Trophoblast cell (in vitro differentiated cells and primary cell): ENCODE measurements around the gene SIRPG.

Experiments used
- DNase-seq, 2 donors: peaks; one replicate each; pipeline ENCODE4 v3.0.0-alpha.2; 2016
- H2AFZ ChIP-seq: 2 replicates; pipeline ENCODE4 v1.6.1; 2013; ENCODE audit warnings: low read length, moderate library complexity, mild to moderate bottlenecking; ENCODE audit not compliant: insufficient read depth, poor library complexity
- H2AK5ac ChIP-seq: 2 replicates; pipeline ENCODE4 v1.6.1; 2013; ENCODE audit warnings: mild to moderate bottlenecking, low read length
- H2BK120ac ChIP-seq: 2 replicates; pipeline ENCODE4 v1.6.1; 2013; ENCODE audit warnings: low read length, mild to moderate bottlenecking, moderate library complexity; ENCODE audit not compliant: insufficient read depth, poor library complexity
- H2BK12ac ChIP-seq: 2 replicates; pipeline ENCODE4 v1.6.1; 2013; ENCODE audit warnings: mild to moderate bottlenecking, low read length, moderate library complexity
- H2BK5ac ChIP-seq: 2 replicates; pipeline ENCODE4 v1.6.1; 2013; ENCODE audit warnings: low read length, low read depth, moderate library complexity, mild to moderate bottlenecking; ENCODE audit not compliant: poor library complexity
- H3K14ac ChIP-seq: 2 replicates; pipeline ENCODE4 v1.6.1; 2013; ENCODE audit warnings: mild to moderate bottlenecking, low read length
- H3K18ac ChIP-seq: 2 replicates; pipeline ENCODE4 v1.6.1; 2013; ENCODE audit warnings: mild to moderate bottlenecking, low read length
- H3K23ac ChIP-seq: 2 replicates; pipeline ENCODE4 v1.6.1; 2013; ENCODE audit warnings: low read length
- H3K27ac ChIP-seq: 2 replicates; pipeline ENCODE4 v1.5.1; 2013; ENCODE audit warnings: low read depth, mild to moderate bottlenecking, inconsistent platforms, low read length, moderate library complexity
- H3K27me3 ChIP-seq: 2 replicates; pipeline ENCODE4 v1.6.1; 2013; ENCODE audit warnings: inconsistent platforms, mild to moderate bottlenecking, low read length, moderate library complexity; ENCODE audit not compliant: insufficient read depth
- H3K36me3 ChIP-seq, 2 experiments: 1 replicate in 1 of 2; 2 replicates in 1 of 2; pipeline ENCODE4 v1.6.1; 2013; ENCODE audit warnings: low read length in 2 of 2, mild to moderate bottlenecking in 2 of 2, moderate library complexity in 1 of 2; ENCODE audit not compliant: insufficient read depth in 2 of 2, control insufficient read depth in 1 of 2
- H3K4ac ChIP-seq: 2 replicates; pipeline ENCODE4 v1.6.1; 2013; ENCODE audit warnings: low read depth, mild to moderate bottlenecking, low read length, moderate library complexity
- H3K4me1 ChIP-seq, 2 experiments: 1 replicate in 1 of 2; 2 replicates in 1 of 2; pipeline ENCODE4 v1.6.1; 2013; ENCODE audit warnings: low read length in 2 of 2, mild to moderate bottlenecking in 2 of 2, moderate library complexity in 1 of 2; ENCODE audit not compliant: insufficient read depth in 2 of 2, control insufficient read depth in 1 of 2
- H3K4me2 ChIP-seq: 2 replicates; pipeline ENCODE4 v1.6.1; 2013; ENCODE audit warnings: inconsistent platforms, mild to moderate bottlenecking, low read length, moderate library complexity
- H3K4me3 ChIP-seq: 2 replicates; pipeline ENCODE4 v1.5.1; 2013; ENCODE audit warnings: mild to moderate bottlenecking, low read depth, low read length, inconsistent platforms
- H3K79me1 ChIP-seq: one replicate; pipeline ENCODE4 v1.6.1; 2013; ENCODE audit warnings: low read length
- H3K79me2 ChIP-seq: 2 replicates; pipeline ENCODE4 v1.6.1; 2013; ENCODE audit warnings: low read length, mild to moderate bottlenecking; ENCODE audit not compliant: control insufficient read depth, insufficient read depth, poor library complexity
- H3K9ac ChIP-seq: 2 replicates; pipeline ENCODE4 v1.6.1; 2013; ENCODE audit warnings: mild to moderate bottlenecking, low read length
- H3K9me3 ChIP-seq: 2 replicates; pipeline ENCODE4 v1.6.1; 2013; ENCODE audit warnings: low read depth, mild to moderate bottlenecking, control low read depth, inconsistent platforms, low read length; ENCODE audit not compliant: insufficient read depth
- H4K12ac ChIP-seq: 2 replicates; pipeline ENCODE4 v1.6.1; 2013; ENCODE audit warnings: low read depth, mild to moderate bottlenecking, low read length, moderate library complexity
- H4K8ac ChIP-seq: 2 replicates; pipeline ENCODE4 v1.6.1; 2013; ENCODE audit warnings: low read depth, mild to moderate bottlenecking, low read length, moderate library complexity
- H4K91ac ChIP-seq: one replicate; pipeline ENCODE4 v1.6.1; 2013; ENCODE audit warnings: low read depth, mild to moderate bottlenecking, low read length, moderate library complexity
- WGBS: extraction: QIAGEN DNeasy Blood & Tissue Kit; methylation state at CpG from one replicate; pipeline ENCODE4 v1.1.7; 2013; ENCODE audit warnings: missing lambda C conversion rate; ENCODE audit not compliant: insufficient read length, insufficient coverage; ENCODE audit errors: extremely low coverage; 5-methylcytosine and 5-hydroxymethylcytosine counted together

The SIRPG gene

DNA sequence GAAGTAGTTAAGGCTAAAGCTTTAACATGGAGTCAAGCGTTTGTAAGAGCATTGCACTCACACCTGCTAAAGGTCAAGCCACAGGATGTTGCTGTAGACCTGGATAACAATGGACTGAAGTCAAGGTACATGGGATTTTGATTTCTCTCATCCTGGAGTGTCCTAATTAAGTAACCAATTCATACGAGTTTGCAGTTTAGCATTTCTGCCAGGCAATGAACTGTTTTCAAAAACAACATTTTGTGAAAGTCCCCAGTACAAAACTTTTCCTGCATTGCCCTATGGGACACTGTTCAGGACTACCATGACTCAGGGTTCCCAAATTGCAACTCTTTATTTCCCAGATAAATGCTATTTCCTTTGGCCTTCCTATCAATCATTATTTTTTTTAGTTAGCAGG is 20.4 kb downstream of the SIRPG start:
- H3K4me1 ChIP-seq = no peaks in the 10 kb centered on the region
- no peak for DNase-seq
- WGBS = no CpG with 5 or more reads among the region's 2 CpGs
- H3K14ac ChIP-seq = no peak overlapping the region
- H3K27me3 ChIP-seq = no peaks in the 10 kb centered on the region
- H3K36me3 ChIP-seq = no peaks in the 10 kb centered on the region
- no peak overlapping the region for H3K4me3 ChIP-seq
- H3K27ac ChIP-seq = no peak overlapping the region
- no peak overlapping the region for H4K8ac ChIP-seq
- no peak overlapping the region for H3K18ac ChIP-seq
- H3K9ac ChIP-seq = no peak overlapping the region
- no peaks in the 10 kb centered on the region for H3K79me2 ChIP-seq
- H4K12ac ChIP-seq = no peak overlapping the region
- no peak overlapping the region for H3K4me2 ChIP-seq
- no peak overlapping the region for H4K91ac ChIP-seq
- H3K9me3 ChIP-seq = no peaks in the 10 kb centered on the region
- H2AK5ac ChIP-seq = no peak overlapping the region
- H2BK12ac ChIP-seq = no peak overlapping the region
- no peak overlapping the region for H2AFZ ChIP-seq
- no peak overlapping the region for H2BK120ac ChIP-seq
- no peak overlapping the region for H2BK5ac ChIP-seq
- H3K79me1 ChIP-seq = no peaks in the 10 kb centered on the region
- no peak overlapping the region for H3K4ac ChIP-seq
- no peak overlapping the region for H3K23ac ChIP-seq

DNA sequence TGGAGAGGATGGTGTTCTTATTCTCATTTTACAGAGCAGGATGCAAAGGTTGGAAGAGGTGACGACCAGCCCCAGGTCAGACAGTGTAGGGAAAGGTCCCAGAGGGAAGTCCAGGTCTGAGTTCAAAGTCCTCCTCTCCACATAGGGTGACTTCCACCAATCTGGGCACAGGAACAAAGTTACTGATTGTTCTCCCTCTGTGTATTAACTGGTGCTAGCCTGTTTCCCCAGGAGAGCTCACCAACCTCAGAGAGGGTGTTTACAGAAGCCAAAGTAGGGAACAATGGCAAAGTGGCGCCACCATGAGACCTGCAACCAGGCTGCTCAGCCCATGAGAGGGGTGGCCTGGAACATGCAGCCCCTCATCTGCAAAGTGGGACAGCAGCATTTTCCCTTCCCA is 21.0 kb downstream of the SIRPG start:
- no peak overlapping the region for H3K14ac ChIP-seq
- H2BK12ac ChIP-seq = no peak overlapping the region
- no peak overlapping the region for H2AFZ ChIP-seq
- DNase-seq = no peak
- no peaks in the 10 kb centered on the region for H3K27me3 ChIP-seq
- H4K8ac ChIP-seq = no peak overlapping the region
- no peak overlapping the region for H3K9ac ChIP-seq
- no peak overlapping the region for H2AK5ac ChIP-seq
- H2BK5ac ChIP-seq = no peak overlapping the region
- no peaks in the 10 kb centered on the region for H3K79me1 ChIP-seq
- H4K12ac ChIP-seq = no peak overlapping the region
- no peak overlapping the region for H3K4me2 ChIP-seq
- no CpG with 5 or more reads among the region's 2 CpGs for WGBS
- H3K27ac ChIP-seq = no peak overlapping the region
- no peaks in the 10 kb centered on the region for H3K36me3 ChIP-seq
- no peak overlapping the region for H3K4me3 ChIP-seq
- no peaks in the 10 kb centered on the region for H3K4me1 ChIP-seq
- no peaks in the 10 kb centered on the region for H3K79me2 ChIP-seq
- no peak overlapping the region for H3K18ac ChIP-seq
- no peak overlapping the region for H3K4ac ChIP-seq
- H3K23ac ChIP-seq = no peak overlapping the region
- no peak overlapping the region for H4K91ac ChIP-seq
- H2BK120ac ChIP-seq = no peak overlapping the region
- H3K9me3 ChIP-seq = no peaks in the 10 kb centered on the region

DNA sequence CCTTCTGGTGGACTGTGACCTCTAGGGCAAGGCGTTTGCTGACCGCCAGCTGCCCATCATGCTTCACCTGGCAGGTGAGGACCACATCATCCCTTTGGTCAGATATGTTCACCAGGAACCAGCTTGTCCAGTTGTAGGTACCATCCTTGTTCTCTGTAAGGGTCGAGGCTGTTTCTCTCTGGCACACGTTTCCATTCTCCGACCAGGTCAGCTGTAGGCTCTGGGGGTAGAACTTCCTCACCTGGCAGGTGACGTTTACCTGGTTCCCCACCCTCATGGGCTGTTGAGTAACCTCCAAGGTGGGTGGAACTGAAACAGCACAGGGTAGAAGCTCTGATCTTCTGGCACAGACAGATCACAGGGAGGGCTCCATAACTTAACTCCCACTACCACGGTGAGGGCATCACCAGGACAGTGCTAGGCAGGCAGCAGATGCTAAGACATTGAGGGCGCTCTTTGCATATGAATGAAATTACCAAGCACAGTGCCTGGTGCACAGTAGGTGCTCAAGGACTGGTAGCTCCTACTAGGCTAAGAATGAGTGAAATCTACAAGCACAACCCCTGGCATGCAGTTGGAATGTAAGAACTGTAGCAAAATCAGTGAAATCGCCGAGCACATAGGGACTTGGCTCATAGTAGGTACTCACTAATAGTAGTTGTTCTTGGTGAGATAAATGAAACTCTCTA is 22.1 kb downstream of the SIRPG start:
- no peak overlapping the region for H4K12ac ChIP-seq
- no peak overlapping the region for H3K4me3 ChIP-seq
- H3K4ac ChIP-seq = no peak overlapping the region
- no peak overlapping the region for H2AK5ac ChIP-seq
- H3K4me1 ChIP-seq = no peaks in the 10 kb centered on the region
- no peak overlapping the region for H4K91ac ChIP-seq
- H3K79me1 ChIP-seq = no peaks in the 10 kb centered on the region
- H2BK5ac ChIP-seq = no peak overlapping the region
- no peaks in the 10 kb centered on the region for H3K27me3 ChIP-seq
- H3K36me3 ChIP-seq = no peaks in the 10 kb centered on the region
- no peak overlapping the region for H3K4me2 ChIP-seq
- H2BK12ac ChIP-seq = no peak overlapping the region
- DNase-seq = no peak
- H3K23ac ChIP-seq = no peak overlapping the region
- H3K27ac ChIP-seq = no peak overlapping the region
- no peak overlapping the region for H2AFZ ChIP-seq
- H4K8ac ChIP-seq = no peak overlapping the region
- no peaks in the 10 kb centered on the region for H3K79me2 ChIP-seq
- H3K18ac ChIP-seq = no peak overlapping the region
- H3K9ac ChIP-seq = no peak overlapping the region
- no peaks in the 10 kb centered on the region for H3K9me3 ChIP-seq
- H3K14ac ChIP-seq = no peak overlapping the region
- no peak overlapping the region for H2BK120ac ChIP-seq
- no CpG with 5 or more reads among the region's 10 CpGs for WGBS

DNA sequence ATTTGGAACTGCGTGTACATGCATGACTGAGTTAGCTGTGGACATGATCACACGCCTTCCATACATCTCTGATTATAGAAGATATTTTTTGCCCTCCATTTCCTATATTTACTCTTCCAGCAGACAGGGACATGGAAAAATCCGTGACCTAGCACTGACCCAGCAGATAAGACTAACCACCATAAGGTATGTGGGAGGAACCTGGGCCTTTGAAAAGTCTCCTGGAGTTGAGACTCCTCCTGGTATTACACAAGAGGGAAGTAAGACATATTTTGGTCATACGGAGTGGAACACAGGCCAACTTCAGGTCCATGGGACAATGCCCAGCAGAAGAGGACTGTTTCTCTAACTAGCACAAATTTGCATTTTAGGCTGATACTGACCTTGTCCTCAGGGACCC is 24.0 kb downstream of the SIRPG start:
- Histone ChIP-seq H3K4me2 (no peak overlapping the region), H3K4me1 (no peaks in the 10 kb centered on the region), H2AFZ (no peak overlapping the region), H3K27me3 (no peaks in the 10 kb centered on the region), H3K79me1 (no peaks in the 10 kb centered on the region), H3K27ac (no peak overlapping the region), H2BK120ac (no peak overlapping the region), H3K18ac (no peak overlapping the region), H4K8ac (no peak overlapping the region), H3K4me3 (no peak overlapping the region), H3K9me3 (no peaks in the 10 kb centered on the region), H4K91ac (no peak overlapping the region), H2BK12ac (no peak overlapping the region), H2AK5ac (no peak overlapping the region), H2BK5ac (no peak overlapping the region), H4K12ac (no peak overlapping the region), H3K9ac (no peak overlapping the region), H3K4ac (no peak overlapping the region), H3K14ac (no peak overlapping the region), H3K36me3 (no peaks in the 10 kb centered on the region), H3K23ac (no peak overlapping the region), H3K79me2 (no peaks in the 10 kb centered on the region)
- peak; percentile 67 to 81 for DNase-seq
- WGBS = no CpG with 5 or more reads among the region's 4 CpGs
